Activated CD8-positive, alpha-beta memory T cell treated with anti-CD3 and anti-CD28 coated beads, Interleukin-2, amount 50 U/mL, for 1 hour (primary cell): ENCODE measurements around the gene RPRD1B.

ENCODE experiments used
- DNase-seq: peaks from one replicate; pipeline ENCODE4 v3.0.0-alpha.2; 2020; ENCODE audit errors: extremely low read depth

RPRD1B gene

DNA sequence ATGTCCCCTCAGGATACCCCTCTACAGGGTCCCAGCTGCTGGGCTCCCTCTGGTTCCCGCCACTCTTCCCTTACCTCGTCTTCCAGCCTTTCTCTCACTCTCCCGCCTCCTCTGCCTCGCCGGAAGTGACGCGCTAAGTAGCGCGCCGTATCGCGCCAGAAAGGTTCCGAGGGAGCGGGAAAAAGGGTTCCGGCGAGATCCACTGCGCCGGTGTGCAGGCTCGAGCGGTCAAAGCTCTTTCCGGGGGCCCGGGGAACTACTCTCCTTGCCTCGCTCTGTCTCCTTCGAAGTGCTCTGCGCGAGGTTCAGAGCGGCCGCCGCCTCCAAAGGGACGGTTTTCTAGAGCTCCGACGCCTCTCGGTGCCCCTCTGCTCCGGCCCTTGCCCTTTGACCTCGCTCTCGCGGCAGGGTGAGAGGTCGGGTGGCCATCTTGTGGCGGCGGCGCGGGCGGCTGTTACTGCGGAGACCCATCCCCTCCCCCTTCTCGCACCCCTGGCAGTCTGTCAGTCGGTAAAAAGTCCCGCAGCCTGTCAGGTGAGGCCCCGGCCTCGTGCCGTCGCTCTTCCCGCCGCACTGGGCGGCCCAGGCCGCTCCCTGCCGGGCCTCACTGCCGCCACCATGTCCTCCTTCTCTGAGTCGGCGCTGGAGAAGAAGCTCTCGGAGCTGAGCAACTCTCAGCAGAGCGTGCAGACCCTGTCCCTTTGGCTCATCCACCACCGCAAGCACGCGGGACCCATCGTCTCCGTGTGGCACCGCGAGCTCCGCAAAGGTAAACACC, at the start of gene RPRD1B, which contains the start of gene TTI1:
RPRD1B (plus strand) TSS at position 417 of the 778 bp plus-strand sequence; CDS start at position 619, 202 bp downstream.
TTI1 (minus strand) TSS at position 127 of the 778 bp plus-strand sequence. CDS start 19,640 bp downstream, outside the sequence.
- peak; percentile 53 for DNase-seq

- no peak for DNase-seq
Measured at GRCh38 chr20:37984018-37984785, 49.3 kb upstream of the RPRD1B start.

GRCh38 chr20:37986044-37986858, 47.3 kb upstream of the RPRD1B start:
- no peak for DNase-seq

DNA sequence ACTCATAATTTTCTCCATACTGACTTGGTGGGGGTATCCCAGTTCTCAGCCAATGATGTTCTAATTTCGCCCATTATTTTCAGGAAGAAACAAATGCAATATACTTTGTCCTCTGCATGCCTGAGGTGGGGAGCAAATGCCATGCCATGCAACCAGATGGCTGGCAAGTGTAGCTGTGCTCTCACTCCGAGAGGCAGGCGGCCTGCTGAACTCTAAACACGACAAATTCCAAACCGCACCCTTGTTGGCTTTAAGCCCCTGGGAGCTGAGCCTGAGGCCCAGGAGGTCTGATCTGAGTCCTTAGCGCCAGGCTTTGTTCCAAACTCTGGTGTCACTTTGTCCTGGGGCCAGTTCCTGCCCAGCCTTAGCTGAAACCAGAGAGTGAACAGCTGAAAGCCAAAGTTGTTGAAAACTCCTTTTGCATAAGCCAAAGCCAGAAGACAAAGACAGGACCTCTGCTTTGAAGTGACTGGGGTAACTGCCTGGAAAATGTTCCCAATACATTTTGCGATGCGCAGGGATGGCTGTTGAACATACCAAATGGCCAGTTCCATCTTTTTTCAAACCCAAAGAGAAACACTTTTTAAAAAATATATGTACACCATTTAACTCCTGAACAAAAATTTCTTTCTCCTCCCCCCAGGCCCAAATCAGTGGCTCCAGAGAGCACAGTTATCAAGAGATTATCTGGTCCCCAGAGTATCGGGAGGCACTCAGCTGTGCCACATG, 46.5 kb upstream of the RPRD1B start:
- no peak for DNase-seq

- DNase-seq: no peak
Measured at GRCh38 chr20:37987602-37988290, 45.8 kb upstream of the RPRD1B start.

GRCh38 chr20:37988306-37988954, 45.1 kb upstream of the RPRD1B start:
- DNase-seq: no peak

DNA sequence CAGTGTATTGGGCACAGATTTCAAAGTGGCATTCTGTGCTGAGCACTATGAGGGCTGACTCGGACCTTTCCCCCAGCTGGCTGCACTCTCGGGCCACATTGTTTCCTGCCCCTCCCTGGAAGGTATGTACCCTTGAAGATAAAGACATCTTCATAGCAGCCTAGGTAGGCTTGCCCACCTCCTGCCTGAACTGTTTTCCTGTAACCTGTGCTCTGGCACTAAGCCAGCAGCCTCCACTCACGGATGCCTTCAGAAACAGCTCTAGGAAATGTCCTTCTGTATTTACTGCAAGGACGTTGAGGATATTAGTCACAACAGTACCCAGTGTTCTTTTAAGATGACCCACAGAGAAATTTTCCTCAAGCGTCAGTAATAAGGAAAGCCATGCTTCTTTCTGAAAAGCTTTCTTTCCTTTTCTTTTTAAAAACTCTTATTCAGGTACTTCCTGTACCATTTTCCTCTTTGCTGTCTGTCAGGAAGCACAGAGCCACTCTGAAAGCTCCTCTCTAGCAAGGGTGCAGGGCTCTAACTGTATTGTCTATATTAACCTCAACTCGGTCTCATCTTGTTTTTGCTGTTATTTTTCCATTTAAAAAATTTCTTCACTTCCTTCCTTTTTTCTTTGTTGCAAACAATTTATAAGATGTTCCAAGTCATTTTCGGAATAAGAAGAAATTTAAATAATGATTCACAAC, 43.8 kb upstream of the RPRD1B start:
- DNase-seq: no peak

GRCh38 chr20:37990571-37991151, 42.9 kb upstream of the RPRD1B start:
- DNase-seq: peak; percentile 11

DNA sequence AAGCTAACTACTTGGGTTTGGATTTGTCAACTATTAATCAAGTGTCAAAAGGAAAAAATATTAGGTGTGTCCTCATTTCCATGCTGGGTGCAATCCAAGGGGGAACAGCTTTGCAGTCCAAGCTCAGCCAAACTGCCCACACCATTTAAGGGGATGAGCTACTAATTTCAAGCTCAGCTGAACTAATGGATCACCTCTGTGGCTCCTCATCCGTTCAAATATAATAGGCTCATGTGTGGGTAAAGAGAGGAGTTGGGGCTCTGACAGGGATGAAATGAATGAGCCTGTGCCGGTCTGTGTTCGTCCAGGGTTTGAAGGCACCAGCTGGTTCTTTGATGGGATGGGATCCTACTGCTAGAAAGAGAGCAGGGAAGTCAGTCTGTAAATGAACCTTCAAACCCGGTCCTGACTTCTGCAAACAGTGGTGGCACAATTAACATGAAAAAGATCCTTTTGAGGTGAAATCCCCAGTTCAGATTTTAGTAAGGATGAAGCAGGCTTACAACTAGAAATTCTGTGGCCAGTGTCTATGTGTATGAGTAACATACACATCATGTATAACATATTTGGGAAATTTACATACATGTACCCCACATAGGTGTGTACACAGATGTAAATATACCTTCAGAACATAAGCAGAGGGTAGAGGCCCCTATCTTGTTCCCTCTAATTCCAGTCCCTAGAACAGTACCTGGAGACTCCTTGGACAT, 42.2 kb upstream of the RPRD1B start:
- no peak for DNase-seq

- DNase-seq: no peak
Measured at GRCh38 chr20:37991908-37992307, 41.6 kb upstream of the RPRD1B start.

- no peak for DNase-seq
Measured at GRCh38 chr20:37992802-37993409, 40.6 kb upstream of the RPRD1B start.

GRCh38 chr20:37994512-37994911, 39.0 kb upstream of the RPRD1B start:
- DNase-seq: no peak

GRCh38 chr20:37995856-37996605, 37.5 kb upstream of the RPRD1B start:
- DNase-seq: no peak

- DNase-seq: no peak
Measured at GRCh38 chr20:37997516-37997915, 36.0 kb upstream of the RPRD1B start.

GRCh38 chr20:37999526-38000263, 33.9 kb upstream of the RPRD1B start:
- DNase-seq: no peak

- DNase-seq: no peak
Measured at GRCh38 chr20:38000293-38000692, 33.3 kb upstream of the RPRD1B start.
